Measurements from ENCODE around the gene SLC44A5. TPM values are rescaled to one million over a fixed set of nuclear protein-coding genes. Genes with fewer than 3 reads are reported as not detected.
"Not testable (repeated sequence)": the region's sequence is repeated elsewhere in the genome, so short reads cannot be mapped to it uniquely, and the experiment has no call there.

The SLC44A5 gene
- total and polyA plus RNA-seq, 9 donors = 0.62 to 2.5 (median 1.1) TPM

DNA sequence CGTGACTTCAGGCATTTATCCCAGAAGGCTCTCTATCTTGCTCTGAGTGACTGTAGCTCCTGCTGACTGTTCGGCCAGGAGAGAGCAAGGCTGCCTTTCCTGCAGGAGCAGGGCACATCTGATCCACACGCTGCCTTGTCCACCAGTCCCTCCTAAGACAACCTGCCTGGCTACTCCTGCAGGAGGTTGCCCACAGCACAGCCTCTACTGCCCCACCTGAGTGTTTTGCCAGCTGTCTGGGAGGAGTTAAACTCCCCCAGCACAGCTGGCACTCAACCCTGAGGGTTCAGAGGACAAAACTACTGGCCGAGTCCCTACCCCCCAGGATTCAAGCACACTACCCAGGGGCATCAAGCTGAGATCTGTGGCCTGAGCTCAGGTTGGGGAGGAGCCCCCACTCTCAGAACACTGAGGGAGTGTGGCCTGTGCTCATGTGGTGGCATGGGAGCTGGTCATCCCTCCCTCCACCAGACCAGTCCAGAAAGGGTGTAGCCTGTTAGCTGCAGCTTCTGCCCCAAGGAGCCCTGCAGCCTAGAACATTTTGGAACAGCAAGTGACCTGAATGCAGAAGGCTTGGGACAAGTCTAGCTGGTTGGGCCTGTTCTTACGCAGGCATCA lies 237.3 kb downstream of the SLC44A5 start:
- Histone ChIP-seq H3K4me3 (no peak overlapping the region), H3K4me1 (ENCODE audit: insufficient read depth) (no peaks in the 10 kb centered on the region), H3K27me3 (no peaks in the 10 kb centered on the region), H3K36me3 (no peaks in the 10 kb centered on the region), H3K27ac (no peak overlapping the region), H3K9me3 (no peaks in the 10 kb centered on the region)
- TF ChIP-seq POLR2A (IDR thresholded peaks at IDR 0.05) (no peak), EP300 (IDR thresholded peaks at IDR 0.05) (no peak)
- TF ChIP-seq, protein P1, sequence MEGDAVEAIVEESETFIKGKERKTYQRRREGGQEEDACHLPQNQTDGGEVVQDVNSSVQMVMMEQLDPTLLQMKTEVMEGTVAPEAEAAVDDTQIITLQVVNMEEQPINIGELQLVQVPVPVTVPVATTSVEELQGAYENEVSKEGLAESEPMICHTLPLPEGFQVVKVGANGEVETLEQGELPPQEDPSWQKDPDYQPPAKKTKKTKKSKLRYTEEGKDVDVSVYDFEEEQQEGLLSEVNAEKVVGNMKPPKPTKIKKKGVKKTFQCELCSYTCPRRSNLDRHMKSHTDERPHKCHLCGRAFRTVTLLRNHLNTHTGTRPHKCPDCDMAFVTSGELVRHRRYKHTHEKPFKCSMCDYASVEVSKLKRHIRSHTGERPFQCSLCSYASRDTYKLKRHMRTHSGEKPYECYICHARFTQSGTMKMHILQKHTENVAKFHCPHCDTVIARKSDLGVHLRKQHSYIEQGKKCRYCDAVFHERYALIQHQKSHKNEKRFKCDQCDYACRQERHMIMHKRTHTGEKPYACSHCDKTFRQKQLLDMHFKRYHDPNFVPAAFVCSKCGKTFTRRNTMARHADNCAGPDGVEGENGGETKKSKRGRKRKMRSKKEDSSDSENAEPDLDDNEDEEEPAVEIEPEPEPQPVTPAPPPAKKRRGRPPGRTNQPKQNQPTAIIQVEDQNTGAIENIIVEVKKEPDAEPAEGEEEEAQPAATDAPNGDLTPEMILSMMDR (IDR thresholded peaks at IDR 0.05) = no peak
- DNase-seq = no peak
- 60 to 75% (median 73%) methylated on average over 5 of the region's 5 CpGs for WGBS, 3 donors
- intact Hi-C loops (cut with DNase I) = no loop called here

DNA sequence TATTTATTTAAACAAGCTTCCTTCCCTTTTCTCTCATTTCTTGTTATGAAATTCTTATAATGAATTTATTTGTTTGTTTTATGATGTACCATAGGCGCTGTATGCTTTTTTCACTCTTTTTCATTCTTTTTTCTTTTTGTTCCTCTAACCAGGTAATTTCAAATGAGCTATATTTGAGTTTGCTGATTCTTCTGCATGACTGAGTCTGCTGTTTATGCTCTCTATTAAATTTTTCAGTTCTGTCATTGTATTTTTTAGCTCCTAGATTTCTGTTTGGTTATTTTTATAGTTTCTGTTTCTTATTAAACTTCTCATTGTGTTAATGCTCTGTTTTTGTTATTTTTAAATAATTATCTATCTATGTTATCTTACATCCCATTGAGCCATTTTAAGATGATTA lies 244.3 kb downstream of the SLC44A5 start:
- Histone ChIP-seq H3K9me3 (no peaks in the 10 kb centered on the region), H3K27ac (no peak overlapping the region), H3K4me1 (ENCODE audit: insufficient read depth) (no peaks in the 10 kb centered on the region), H3K4me3 (no peak overlapping the region), H3K27me3 (no peaks in the 10 kb centered on the region), H3K36me3 (no peaks in the 10 kb centered on the region)
- WGBS, 3 donors = 87 to 96% (median 95%) methylated on average over 1 of the region's 1 CpG
- no peak for DNase-seq
- TF ChIP-seq, protein P1 (IDR thresholded peaks at IDR 0.05) = no peak
- TF ChIP-seq POLR2A (IDR thresholded peaks at IDR 0.05) (no peak), EP300 (IDR thresholded peaks at IDR 0.05) (no peak)
- intact Hi-C loops (cut with DNase I) = no loop called here

DNA sequence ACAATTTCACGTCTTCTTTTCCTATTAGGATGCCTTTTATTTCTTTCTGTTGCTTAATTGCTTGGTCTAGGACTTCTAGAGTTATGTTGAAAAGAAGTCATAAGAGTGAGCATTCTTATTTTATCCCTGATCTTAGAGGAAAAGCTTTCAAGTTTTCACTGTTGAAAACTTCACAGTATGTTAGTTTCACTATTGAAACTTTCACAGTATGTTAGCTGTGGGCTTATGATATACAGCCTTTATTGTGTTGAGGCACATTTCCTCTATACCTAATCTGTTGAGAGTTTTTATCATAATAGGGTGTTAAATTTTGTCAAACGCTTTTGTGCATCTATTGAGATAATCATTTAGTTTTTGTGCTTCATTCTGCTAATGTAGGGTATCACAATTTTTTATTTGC lies 249.7 kb downstream of the SLC44A5 start:
- Histone ChIP-seq H3K9me3 (no peaks in the 10 kb centered on the region), H3K27me3 (no peaks in the 10 kb centered on the region), H3K27ac (no peak overlapping the region), H3K4me1 (ENCODE audit: insufficient read depth) (no peaks in the 10 kb centered on the region), H3K4me3 (no peak overlapping the region), H3K36me3 (no peaks in the 10 kb centered on the region)
- intact Hi-C loops (cut with DNase I) = no loop called here
- 70 to 85% (median 81%) methylated on average over 2 of the region's 2 CpGs for WGBS, 3 donors
- TF ChIP-seq POLR2A (IDR thresholded peaks at IDR 0.05) (no peak), EP300 (IDR thresholded peaks at IDR 0.05) (no peak)
- TF ChIP-seq, protein P1 (IDR thresholded peaks at IDR 0.05) = no peak
- no peak for DNase-seq

DNA sequence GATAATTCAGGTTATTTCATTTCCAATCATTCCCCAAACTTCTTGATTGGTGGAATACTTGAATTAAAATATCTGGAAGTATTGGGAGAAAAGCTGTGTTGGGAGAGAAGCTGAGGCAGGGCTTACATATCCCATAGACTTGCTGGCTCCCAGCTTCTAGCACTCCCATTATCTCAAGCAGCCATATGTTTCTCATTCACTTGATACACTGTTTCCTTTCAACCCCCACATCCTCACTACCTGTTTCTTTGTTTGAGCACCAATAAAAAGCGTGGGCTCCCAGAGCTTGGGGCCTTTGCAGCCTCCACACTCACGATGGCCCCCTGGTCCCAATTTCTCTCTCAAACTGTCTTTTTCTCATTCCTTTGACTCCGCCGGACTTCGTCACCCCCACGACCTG lies 256.6 kb downstream of the SLC44A5 start:
- intact Hi-C loops (cut with DNase I) = not testable (repeated sequence)
- 64 to 75% (median 72%) methylated on average over 6 of the region's 6 CpGs for WGBS, 3 donors

DNA sequence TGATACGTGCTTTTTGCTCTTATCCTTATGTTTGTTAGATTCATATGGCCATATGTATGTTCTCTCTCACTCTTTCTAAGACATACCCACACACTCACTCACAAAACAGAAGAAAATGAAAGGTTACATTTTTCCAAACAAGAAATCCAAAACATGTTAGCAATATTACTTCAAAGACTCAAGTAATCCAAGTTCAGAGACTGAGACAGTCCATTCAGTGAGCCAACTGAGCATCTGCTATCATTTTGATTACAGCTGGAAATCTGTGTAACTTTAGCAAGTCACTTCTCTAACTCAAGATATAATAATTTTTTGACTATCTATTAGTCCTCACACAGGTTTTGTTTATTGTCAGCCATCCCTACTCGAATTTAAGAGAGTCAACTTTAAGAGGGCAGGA lies 257.9 kb downstream of the SLC44A5 start:
- no peak for DNase-seq
- intact Hi-C loops (cut with DNase I) = no loop called here
- no peak overlapping the region for H3K27ac ChIP-seq
- H3K36me3 ChIP-seq = no peaks in the 10 kb centered on the region
- peaks cover 0 to 3% of the 10 kb centered on the region in 2 donors for H3K9me3 ChIP-seq
- no peaks in the 10 kb centered on the region for H3K4me1 ChIP-seq (ENCODE audit: insufficient read depth)
- TF ChIP-seq EP300 (IDR thresholded peaks at IDR 0.05) (no peak), POLR2A (IDR thresholded peaks at IDR 0.05) (no peak)
- TF ChIP-seq, protein P1 (IDR thresholded peaks at IDR 0.05) = no peak
- no peak overlapping the region for H3K4me3 ChIP-seq
- no peaks in the 10 kb centered on the region for H3K27me3 ChIP-seq
- 18 to 47% (median 45%) methylated on average over 2 of the region's 2 CpGs for WGBS, 3 donors

More for the DNA sequence above, 256.6 kb downstream of the SLC44A5 start:
- not testable (repeated sequence) for H3K36me3 ChIP-seq; H3K27me3 ChIP-seq; H3K4me1 ChIP-seq (ENCODE audit: insufficient read depth); H3K9me3 ChIP-seq; H3K27ac ChIP-seq; DNase-seq; H3K4me3 ChIP-seq
